Adipose tissue (tissue), 3 donors: Measurements from ENCODE around the gene TMEM115. TPM values are rescaled to one million over a fixed set of nuclear protein-coding genes. Genes with fewer than 3 reads are reported as not detected.
A peak's percentile ranks its signal among the peaks of the same experiment; 100 is the strongest.

Source experiments
- H3K27ac ChIP-seq: one replicate; pipeline ENCODE4 v1.5.1; 2013; ENCODE audit warnings: low read depth, low read length
- WGBS, 3 donors: extraction: QIAGEN DNeasy Blood & Tissue Kit; methylation state at CpG; one replicate each; pipeline ENCODE4 v1.1.7; 2013; 5-methylcytosine and 5-hydroxymethylcytosine counted together
- polyA plus RNA-seq, 3 donors: library from polyadenylated mRNA; stranded (reverse); fragments of 200-250 nt; gene quantifications; one replicate each; pipeline ENCODE4 v1.2.3, GENCODE V29; 2013
- donor health status: healthy with polysubstance abuse.
- donor health status: Bipolar disorder and iron deficiency.
- donor health status: healthy.

TMEM115 gene
- polyA plus RNA-seq, 3 donors: 13.5 to 39.1 (median 23.4) TPM

- 1 to 15% (median 1%) methylated on average over 66 to 85 of the region's 85 CpGs for WGBS, 3 donors
- peak within 1 kb of the TSS; percentile 47 for H3K27ac ChIP-seq
Measured at GRCh38 chr3:50340448-50341329, 18.6 kb downstream of the TMEM115 start, which contains the start of gene RASSF1. RASSF1 (minus strand) TSS chr3:50340836; CDS start chr3:50340805, 31 bp downstream.

- peak overlapping the region; percentile 47 for H3K27ac ChIP-seq
- 9 to 58% (median 22%) methylated on average over 9 of the region's 9 CpGs for WGBS, 3 donors
Measured at GRCh38 chr3:50340147-50340447, 19.2 kb downstream of the TMEM115 start.

- 51 to 88% (median 69%) methylated on average over 14 of the region's 14 CpGs for WGBS, 3 donors
Measured at GRCh38 chr3:50339485-50340146, 19.7 kb downstream of the TMEM115 start.

GRCh38 chr3:50338965-50339364 lies 20.4 kb downstream of the TMEM115 start:
- peak overlapping the region; percentile 51 for H3K27ac ChIP-seq
- WGBS, 3 donors: 38 to 80% (median 43%) methylated on average over 5 of the region's 5 CpGs

More at GRCh38 chr3:50339485-50340146, 19.7 kb downstream of the TMEM115 start:
- peak overlapping the region; percentile 36 for H3K27ac ChIP-seq

DNA sequence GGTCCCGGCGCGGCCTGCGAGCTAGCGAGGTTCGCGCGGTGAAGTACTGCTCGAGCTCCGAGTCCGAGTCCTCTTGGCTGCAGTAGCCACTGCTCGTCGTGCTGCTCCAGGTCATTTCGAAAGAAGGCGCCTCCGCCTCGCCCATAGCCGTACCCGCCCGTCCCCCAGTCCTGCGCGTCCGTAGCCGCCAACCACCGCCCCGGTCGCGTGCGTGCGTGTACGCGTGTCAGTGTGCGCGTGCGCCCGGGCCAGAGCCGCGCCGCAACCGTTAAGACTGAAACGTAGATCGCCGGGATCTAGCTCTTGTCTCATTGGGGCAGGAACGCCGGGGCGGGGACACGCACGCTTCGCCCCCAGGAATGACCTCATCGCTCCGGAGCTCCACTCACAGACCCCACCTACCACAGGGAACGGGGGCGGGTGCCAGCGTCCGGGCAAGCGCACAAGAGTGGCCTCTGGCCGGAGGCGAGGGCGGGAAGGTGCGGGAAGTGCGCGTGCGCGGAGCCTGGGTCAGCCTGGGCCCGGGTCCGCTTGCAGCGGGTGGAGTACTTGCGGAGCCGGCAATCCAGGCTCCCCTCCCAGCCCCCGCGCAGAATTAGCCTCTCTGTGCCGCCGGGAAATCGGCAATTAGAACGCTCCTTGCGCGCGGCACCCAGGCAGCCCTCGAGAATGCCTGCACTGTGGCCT lies 22.0 kb downstream of the TMEM115 start:
- H3K27ac ChIP-seq: peak overlapping the region; percentile 98
- 0% methylated on average over 70 to 79 of the region's 79 CpGs for WGBS, 3 donors

DNA sequence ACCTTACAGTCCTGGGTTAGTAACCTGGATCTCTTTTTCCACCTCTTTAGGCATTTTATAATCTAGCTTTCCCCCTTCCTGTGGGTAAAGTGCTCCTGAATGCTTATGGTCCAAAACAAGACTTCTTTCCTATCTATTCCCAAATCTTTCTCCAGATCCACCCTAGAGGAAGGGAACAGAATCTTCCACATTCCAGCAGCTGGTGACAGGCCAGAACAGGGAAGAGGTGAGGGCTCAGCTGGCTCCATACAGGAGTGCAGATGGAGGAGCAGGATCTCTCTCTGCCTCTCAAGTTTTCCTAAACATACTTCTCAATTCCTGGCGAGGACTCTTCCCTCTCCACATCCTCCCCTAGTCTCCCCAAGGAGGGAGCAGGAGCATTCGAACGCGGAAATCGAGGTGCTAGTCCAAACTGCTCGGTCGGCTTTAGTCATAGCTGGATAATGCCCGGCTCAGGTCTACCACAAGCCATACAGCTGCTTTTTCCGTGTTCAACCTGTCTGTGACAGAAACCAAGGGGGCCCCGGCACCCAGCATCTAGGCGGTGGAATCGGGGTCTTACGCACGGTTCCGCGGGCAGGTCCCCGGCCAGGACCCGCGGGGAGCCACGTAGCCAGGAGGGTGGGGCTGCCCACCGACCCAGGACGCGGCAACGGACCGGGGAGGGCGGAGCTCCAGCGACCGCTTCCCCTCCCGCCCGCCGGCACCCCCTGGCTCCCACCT lies 22.7 kb downstream of the TMEM115 start:
- H3K27ac ChIP-seq: peak overlapping the region; percentile 73
- WGBS, 3 donors: 1 to 2% (median 2%) methylated on average over 26 to 31 of the region's 31 CpGs

- WGBS, 3 donors: 53 to 65% (median 55%) methylated on average over 5 of the region's 5 CpGs
- no peak overlapping the region for H3K27ac ChIP-seq
Measured at GRCh38 chr3:50334339-50335075, 24.8 kb downstream of the TMEM115 start.

DNA sequence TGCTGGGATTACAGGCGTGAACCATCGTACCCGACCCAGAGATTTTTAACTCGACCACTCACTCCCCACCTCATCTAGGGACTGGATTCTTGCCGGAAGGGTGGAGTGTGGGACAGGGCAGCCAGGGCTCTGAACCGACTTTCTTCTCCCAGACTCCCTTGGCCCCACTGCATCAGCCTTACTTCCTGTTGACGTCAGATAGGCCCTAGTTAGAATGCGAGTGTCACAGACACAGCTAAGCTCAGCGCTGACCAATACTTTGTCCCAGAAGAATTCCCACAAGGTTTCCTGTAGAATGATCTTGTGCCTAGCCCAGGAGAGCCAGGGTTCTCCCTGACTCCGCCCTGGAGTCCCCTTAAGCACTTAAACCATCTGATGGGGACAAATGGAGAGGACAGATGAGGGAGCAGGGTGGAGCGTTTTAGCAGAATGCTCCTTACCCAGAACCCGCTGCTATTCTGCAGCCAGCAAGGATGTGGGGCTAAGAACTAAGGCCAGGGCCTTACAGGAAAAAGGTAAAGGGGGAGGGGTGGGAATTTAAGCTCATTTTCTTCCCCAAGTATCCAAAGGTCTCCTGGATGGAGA lies 25.5 kb downstream of the TMEM115 start:
- H3K27ac ChIP-seq: no peak overlapping the region
- WGBS, 3 donors: 39 to 63% (median 49%) methylated on average over 12 of the region's 12 CpGs

DNA sequence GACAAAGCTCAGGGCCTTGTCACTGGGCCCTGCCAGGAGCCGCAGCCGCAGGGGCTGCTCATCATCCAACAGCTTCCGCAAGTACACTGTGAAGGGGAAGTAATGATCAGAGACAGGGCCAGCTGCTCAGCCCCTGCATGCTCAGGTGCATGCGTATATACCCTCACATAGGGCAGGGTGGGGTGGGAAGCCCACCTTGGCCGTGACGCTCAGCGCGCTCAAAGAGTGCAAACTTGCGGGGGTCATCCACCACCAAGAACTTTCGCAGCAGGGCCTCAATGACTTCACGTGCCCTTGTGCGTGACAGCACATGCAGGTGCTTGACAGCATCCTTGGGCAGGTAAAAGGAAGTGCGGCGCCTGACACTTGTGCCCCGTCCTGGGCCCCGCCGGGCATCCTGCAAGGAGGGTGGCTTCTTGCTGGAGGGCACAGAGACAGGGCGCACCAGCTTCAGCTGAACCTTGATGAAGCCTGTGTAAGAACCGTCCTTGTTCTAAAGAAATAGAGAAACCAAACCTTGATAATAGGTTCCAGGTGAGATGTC lies 27.9 kb downstream of the TMEM115 start:
- 93 to 97% (median 94%) methylated on average over 19 of the region's 19 CpGs for WGBS, 3 donors
- no peak overlapping the region for H3K27ac ChIP-seq

- WGBS, 3 donors: 91 to 94% (median 92%) methylated on average over 10 of the region's 10 CpGs
- H3K27ac ChIP-seq: no peak overlapping the region
Measured at GRCh38 chr3:50330330-50330729, 29.0 kb downstream of the TMEM115 start.

GRCh38 chr3:50327943-50328691 lies 31.2 kb downstream of the TMEM115 start, which contains the start of gene TUSC2:
TUSC2 (minus strand) TSS chr3:50328223; CDS start chr3:50328099, 124 bp downstream.
- peak within 1 kb of the TSS; percentile 10 for H3K27ac ChIP-seq
- 1 to 3% (median 3%) methylated on average over 52 to 55 of the region's 55 CpGs for WGBS, 3 donors

DNA sequence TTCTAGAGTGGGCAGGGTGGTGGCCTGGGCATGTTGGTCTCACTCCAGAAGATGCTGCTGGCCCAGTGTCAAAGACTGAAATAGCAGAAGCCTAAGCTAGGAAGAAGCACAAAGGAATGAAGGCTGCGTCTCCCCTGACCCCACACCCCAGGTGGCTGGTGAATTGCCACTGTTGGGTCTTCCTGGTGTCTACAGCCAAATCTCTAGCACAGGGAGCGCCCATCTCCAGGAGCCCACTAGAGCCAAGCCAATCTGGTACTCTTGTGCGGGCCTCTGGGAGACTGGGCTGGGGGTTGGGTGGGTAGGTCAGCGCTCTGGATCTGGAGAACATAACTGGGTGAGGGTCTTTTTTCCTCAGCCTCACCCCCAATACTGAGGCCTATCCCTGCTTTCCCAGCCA lies 32.2 kb downstream of the TMEM115 start:
- 58 to 72% (median 69%) methylated on average over 4 of the region's 4 CpGs for WGBS, 3 donors
- no peak overlapping the region for H3K27ac ChIP-seq

DNA sequence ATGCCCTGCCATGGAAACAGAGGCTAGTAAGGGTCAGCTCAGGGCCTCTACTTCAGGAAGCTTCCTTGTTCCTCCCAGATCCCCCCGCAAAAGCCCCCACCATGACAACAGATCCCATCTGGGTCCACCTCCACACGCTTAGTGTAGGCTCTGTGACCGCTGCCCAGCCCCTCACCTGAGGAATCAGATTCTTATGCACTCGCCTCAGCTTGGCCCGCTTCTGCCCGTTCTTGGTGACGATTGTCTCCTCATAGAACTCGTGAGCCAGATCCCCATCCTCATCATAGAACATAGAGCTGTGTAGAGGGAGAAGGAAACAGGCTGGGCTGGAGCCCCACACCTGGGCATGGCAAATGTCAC lies 33.2 kb downstream of the TMEM115 start:
- 89 to 91% (median 90%) methylated on average over 8 of the region's 8 CpGs for WGBS, 3 donors
- H3K27ac ChIP-seq: no peak overlapping the region

DNA sequence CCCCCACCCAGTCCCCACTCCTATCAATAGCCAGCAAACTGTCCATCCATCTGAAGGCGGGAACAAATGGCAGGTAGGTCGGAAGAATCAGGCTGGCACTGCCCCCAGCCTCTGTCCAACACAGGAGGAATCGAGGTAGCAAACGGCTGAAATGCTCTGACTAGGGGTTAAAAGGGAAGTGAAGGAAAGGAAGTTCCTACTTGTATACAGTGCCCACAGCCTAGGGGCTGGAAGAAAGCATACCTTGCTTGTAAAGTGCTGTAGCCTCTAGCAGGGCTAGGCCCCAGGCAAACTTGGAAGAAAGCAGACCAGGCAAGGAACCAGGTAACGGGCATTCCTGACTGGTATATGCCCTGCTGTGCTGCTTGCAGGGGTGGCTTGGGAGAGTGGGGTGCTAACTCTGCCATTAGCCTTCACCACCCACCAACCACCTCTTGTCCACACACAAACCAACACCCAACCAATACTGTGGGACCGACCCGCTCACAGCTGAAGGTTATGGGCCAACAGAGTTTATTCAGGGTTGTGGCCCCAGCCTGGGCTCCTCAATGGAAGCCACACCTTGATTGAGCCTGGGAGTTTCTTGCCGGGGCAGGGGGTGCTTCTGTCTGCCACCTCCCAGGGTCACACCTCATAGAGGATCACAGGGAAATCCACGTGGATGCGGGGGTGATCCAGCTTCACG lies 33.7 kb downstream of the TMEM115 start:
- WGBS, 3 donors: 83 to 89% (median 84%) methylated on average over 11 of the region's 11 CpGs
- H3K27ac ChIP-seq: no peak overlapping the region

DNA sequence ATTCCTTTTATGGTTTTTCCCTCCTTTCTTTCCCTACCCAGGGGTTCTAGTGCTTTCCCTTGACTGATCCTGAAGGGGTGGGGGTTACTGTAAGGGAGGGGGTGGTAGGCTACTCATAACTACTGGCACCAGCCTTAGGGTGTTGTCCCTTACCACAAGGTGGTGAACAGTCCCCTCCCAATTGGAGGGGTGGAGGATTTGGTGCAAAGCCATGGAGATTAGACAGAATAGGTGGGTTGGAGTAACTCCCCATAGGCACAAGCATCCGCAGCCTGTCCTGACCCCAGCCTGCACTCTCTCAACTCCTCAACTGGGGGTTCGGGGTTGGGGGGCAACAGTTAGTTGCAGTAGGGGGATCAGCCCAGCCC lies 34.2 kb downstream of the TMEM115 start:
- 86 to 91% (median 88%) methylated on average over 2 of the region's 2 CpGs for WGBS, 3 donors
- no peak overlapping the region for H3K27ac ChIP-seq
